Measurements from ENCODE around the gene TMEM238. TPM values are rescaled to one million over a fixed set of nuclear protein-coding genes. Genes with fewer than 3 reads are reported as not detected.

Gene TMEM238
- total RNA-seq, 2 experiments from 2014 or later, result 5.9 to 6.3 TPM

GRCh38 chr19:55377356-55378131, 6.5 kb downstream of the TMEM238 start:
- ChIA-PET POLR2A (no interaction called here), CTCF (no interaction called here)
- Mint-ChIP-seq H3K27ac (no peak overlapping the region), H3K9me3 (ENCODE audit: low read depth) (no peaks in the 10 kb centered on the region), H3K27me3 (peaks cover 7% of the 10 kb centered on the region), H3K4me3 (no peak overlapping the region), H3K4me1 (peaks cover 11% of the 10 kb centered on the region), H3K36me3 (ENCODE audit: low read depth) (peaks cover 13% of the 10 kb centered on the region)
- intact Hi-C loops (cut with DNase I, micrococcal nuclease), result no loop called here
- ATAC-seq, result no peak
- DNase-seq, result no peak

- peaks cover 14% of the 10 kb centered on the region for H3K27me3 Mint-ChIP-seq
- peaks cover 3% of the 10 kb centered on the region for H3K36me3 Mint-ChIP-seq (ENCODE audit: low read depth)
- ChIA-PET CTCF (interaction anchor here (0.5 to 0.9 kb wide), 2 partner anchors 54 to 70 kb away, joined by 3 read pairs; no protein-coding TSS in a partner anchor), POLR2A (no interaction called here)
- H3K4me3 Mint-ChIP-seq, result no peak within 1 kb of the TSS
- DNase-seq, result no peak
- no peaks in the 10 kb centered on the region for H3K9me3 Mint-ChIP-seq (ENCODE audit: low read depth)
- peaks cover under 1% of the 10 kb centered on the region for H3K4me1 Mint-ChIP-seq
- H3K27ac Mint-ChIP-seq, result no peak within 1 kb of the TSS
- ATAC-seq, result no peak
- intact Hi-C loops (cut with DNase I, micrococcal nuclease), result no loop called here
Observed at GRCh38 chr19:55376241-55376933, 7.7 kb downstream of the TMEM238 start, which contains the start of gene TMEM190. TSS of gene TMEM190 (plus strand) at chr19:55376826. CDS start at chr19:55376854, 28 bp downstream.

GRCh38 chr19:55373993-55374757, 9.9 kb downstream of the TMEM238 start:
- ATAC-seq, result no peak
- no peak for DNase-seq
- ChIA-PET POLR2A (no interaction called here), CTCF (no interaction called here)
- Mint-ChIP-seq H3K27me3 (peaks cover 27% of the 10 kb centered on the region), H3K9me3 (ENCODE audit: low read depth) (no peaks in the 10 kb centered on the region), H3K36me3 (ENCODE audit: low read depth) (no peaks in the 10 kb centered on the region), H3K4me1 (peaks cover 5% of the 10 kb centered on the region), H3K4me3 (no peak overlapping the region), H3K27ac (no peak overlapping the region)
- intact Hi-C loops (cut with DNase I, micrococcal nuclease), result no loop called here

- CTCF ChIA-PET, result interaction anchor here (0.6 kb wide), 1 partner anchor 52 kb away, joined by 3 read pairs; no protein-coding TSS in a partner anchor
- POLR2A ChIA-PET, result no interaction called here
- Mint-ChIP-seq H3K27me3 (peaks cover 29% of the 10 kb centered on the region), H3K9me3 (ENCODE audit: low read depth) (no peaks in the 10 kb centered on the region), H3K36me3 (ENCODE audit: low read depth) (no peaks in the 10 kb centered on the region), H3K4me1 (peaks cover 5% of the 10 kb centered on the region), H3K4me3 (no peak overlapping the region), H3K27ac (no peak overlapping the region)
- DNase-seq (no peak), ATAC-seq (no peak)
- intact Hi-C loops (cut with DNase I, micrococcal nuclease), result no loop called here
Observed at GRCh38 chr19:55373306-55373992, 10.6 kb downstream of the TMEM238 start.

- Mint-ChIP-seq H3K9me3 (ENCODE audit: low read depth) (no peaks in the 10 kb centered on the region), H3K4me3 (no peak overlapping the region), H3K27ac (no peak overlapping the region), H3K4me1 (peaks cover 5% of the 10 kb centered on the region), H3K36me3 (ENCODE audit: low read depth) (no peaks in the 10 kb centered on the region), H3K27me3 (peaks cover 36% of the 10 kb centered on the region)
- DNase-seq, result peak; percentile 36
- CTCF ChIA-PET, result interaction anchor here (0.6 kb wide), 1 partner anchor 51 kb away, joined by 3 read pairs; no protein-coding TSS in a partner anchor
- intact Hi-C loops (cut with DNase I, micrococcal nuclease), result no loop called here
- ATAC-seq, result no peak
- POLR2A ChIA-PET, result no interaction called here
Observed at GRCh38 chr19:55372316-55373081, 11.6 kb downstream of the TMEM238 start.

- DNase-seq (no peak), ATAC-seq (no peak)
- ChIA-PET POLR2A (no interaction called here), CTCF (no interaction called here)
- Mint-ChIP-seq H3K27ac (no peak within 1 kb of the TSS), H3K27me3 (peaks cover 35% of the 10 kb centered on the region), H3K4me3 (peak within 1 kb of the TSS; percentile 58), H3K36me3 (ENCODE audit: low read depth) (no peaks in the 10 kb centered on the region), H3K9me3 (ENCODE audit: low read depth) (no peaks in the 10 kb centered on the region), H3K4me1 (peaks cover 5% of the 10 kb centered on the region)
- intact Hi-C loops (cut with DNase I, micrococcal nuclease), result no loop called here
Observed at GRCh38 chr19:55370305-55370988, 13.6 kb downstream of the TMEM238 start, which contains the start of gene IL11. TSS of gene IL11 (minus strand) at chr19:55370463. CDS start at chr19:55370310, 153 bp downstream.

GRCh38 chr19:55369653-55370304, 14.3 kb downstream of the TMEM238 start:
- ATAC-seq (peak; percentile 77), DNase-seq (peak; percentile 60)
- ChIA-PET POLR2A (interaction anchor here (0.6 kb wide), 1 partner anchor 14 kb away, joined by 5 read pairs; no protein-coding TSS in a partner anchor), CTCF (interaction anchor here (0.8 kb wide), 1 partner anchor 29 kb away, joined by 3 read pairs; no protein-coding TSS in a partner anchor)
- intact Hi-C loops (cut with DNase I, micrococcal nuclease), result no loop called here
- Mint-ChIP-seq H3K9me3 (ENCODE audit: low read depth) (no peaks in the 10 kb centered on the region), H3K4me3 (peak overlapping the region; percentile 58), H3K36me3 (ENCODE audit: low read depth) (no peaks in the 10 kb centered on the region), H3K4me1 (peaks cover 5% of the 10 kb centered on the region), H3K27ac (no peak overlapping the region), H3K27me3 (peaks cover 37% of the 10 kb centered on the region)

GRCh38 chr19:55368701-55369563, 15.2 kb downstream of the TMEM238 start:
- CTCF ChIA-PET, result interaction anchor here (0.6 to 0.8 kb wide), 2 partner anchors 28 to 78 kb away, joined by 3 to 5 read pairs; no protein-coding TSS in a partner anchor
- no peak overlapping the region for H3K4me3 Mint-ChIP-seq
- H3K27ac Mint-ChIP-seq, result no peak overlapping the region
- POLR2A ChIA-PET, result interaction anchor here (0.6 to 0.8 kb wide), 2 partner anchors 13 to 14 kb away, joined by 3 to 5 read pairs; no protein-coding TSS in a partner anchor
- peaks cover 5% of the 10 kb centered on the region for H3K4me1 Mint-ChIP-seq
- H3K27me3 Mint-ChIP-seq, result peaks cover 37% of the 10 kb centered on the region
- no peaks in the 10 kb centered on the region for H3K9me3 Mint-ChIP-seq (ENCODE audit: low read depth)
- H3K36me3 Mint-ChIP-seq (ENCODE audit: low read depth), result no peaks in the 10 kb centered on the region
- intact Hi-C loops (cut with DNase I, micrococcal nuclease), result no loop called here
- peak; percentile 49 for DNase-seq
- peak; percentile 56 for ATAC-seq

- H3K27me3 Mint-ChIP-seq, result peaks cover 33% of the 10 kb centered on the region
Observed at GRCh38 chr19:55368106-55368505, 16.0 kb downstream of the TMEM238 start.

More at GRCh38 chr19:55368106-55368505, 16.0 kb downstream of the TMEM238 start:
- ChIA-PET POLR2A (interaction anchor here (0.8 kb wide), 1 partner anchor 15 kb away, joined by 3 read pairs; no protein-coding TSS in a partner anchor), CTCF (no interaction called here)
- Mint-ChIP-seq H3K27ac (no peak overlapping the region), H3K4me3 (no peak overlapping the region), H3K4me1 (peaks cover 5% of the 10 kb centered on the region), H3K36me3 (ENCODE audit: low read depth) (no peaks in the 10 kb centered on the region), H3K9me3 (ENCODE audit: low read depth) (no peaks in the 10 kb centered on the region)
- no peak for DNase-seq
- ATAC-seq, result no peak
- intact Hi-C loops (cut with DNase I, micrococcal nuclease), result no loop called here

Measured in activated CD4-positive, alpha-beta T cell treated with anti-CD3 and anti-CD28 coated beads for 36 hours (primary cell).